Calu3 (cell line): Measurements from ENCODE around the gene SLC37A4. TPM values are rescaled to one million over a fixed set of nuclear protein-coding genes. Genes with fewer than 3 reads are reported as not detected.
"Not testable (repeated sequence)": the region's sequence is repeated elsewhere in the genome, so short reads cannot be mapped to it uniquely, and the experiment has no call there.

Experiments
- BruUV-seq: library from RNA; stranded (reverse); fragments of 400-500 nt; replicated peaks from 2 replicates; lab custom pipeline; 2021; lab: Mats Ljungman, UMichigan
- CTCF ChIA-PET: fragments of 300-600 bp; sonication (Branson Sonifier 250); formaldehyde crosslinking; loops from one replicate; lab custom pipeline; 2022; ENCODE audit warnings: antibody characterized with exemption; lab: Charles Lee
- DNase-seq: peaks from one replicate; pipeline ENCODE4 v3.0.0; 2022
- H3K27ac Mint-ChIP-seq: one replicate; pipeline ENCODE4 v1.8.0; 2022; ENCODE audit warnings: mixed read lengths; ENCODE audit not compliant: unreplicated experiment
- H3K27me3 Mint-ChIP-seq: one replicate; pipeline ENCODE4 v1.8.0; 2022; ENCODE audit warnings: mixed read lengths; ENCODE audit not compliant: unreplicated experiment
- H3K36me3 Mint-ChIP-seq: one replicate; pipeline ENCODE4 v1.8.0; 2022; ENCODE audit warnings: mild to moderate bottlenecking, moderate library complexity, mixed read lengths; ENCODE audit not compliant: insufficient read depth, unreplicated experiment
- H3K4me1 Mint-ChIP-seq: one replicate; pipeline ENCODE4 v1.8.0; 2022; ENCODE audit warnings: mild to moderate bottlenecking, low read depth, mixed read lengths; ENCODE audit not compliant: unreplicated experiment
- H3K4me3 Mint-ChIP-seq: one replicate; pipeline ENCODE4 v1.8.0; 2022; ENCODE audit warnings: mild to moderate bottlenecking, low read depth, moderate library complexity, mixed read lengths; ENCODE audit not compliant: unreplicated experiment
- H3K9me3 Mint-ChIP-seq: one replicate; pipeline ENCODE4 v1.8.0; 2022; ENCODE audit warnings: low read depth, mixed read lengths; ENCODE audit not compliant: unreplicated experiment
- intact Hi-C: fragments of 100-400 bp; cut with micrococcal nuclease; formaldehyde crosslinking; loops from one replicate; pipeline ENCODE4 v1.10.0; 2022; ENCODE audit not compliant: unreplicated experiment
- total RNA-seq: library from RNA; stranded (reverse); gene quantifications from 2 replicates; pipeline ENCODE4 v1.2.3, GENCODE V29; 2022
- TF ChIP-seq, protein P1 (sequence below): fragments of 200-600 bp; IDR thresholded peaks from one replicate; pipeline ENCODE4 v1.8.0; 2022; ENCODE audit warnings: antibody characterized with exemption; ENCODE audit not compliant: unreplicated experiment

The SLC37A4 gene
- total RNA-seq, 1 experiment from 2014 or later: 21.2 TPM

GRCh38 chr11:119041821-119042514, 11.3 kb upstream of the SLC37A4 start:
- Mint-ChIP-seq H3K27me3 (no peaks in the 10 kb centered on the region), H3K27ac (no peak overlapping the region), H3K4me3 (no peak overlapping the region), H3K9me3 (no peaks in the 10 kb centered on the region), H3K36me3 (peaks cover 25% of the 10 kb centered on the region), H3K4me1 (no peaks in the 10 kb centered on the region)
- TF ChIP-seq, protein P1, sequence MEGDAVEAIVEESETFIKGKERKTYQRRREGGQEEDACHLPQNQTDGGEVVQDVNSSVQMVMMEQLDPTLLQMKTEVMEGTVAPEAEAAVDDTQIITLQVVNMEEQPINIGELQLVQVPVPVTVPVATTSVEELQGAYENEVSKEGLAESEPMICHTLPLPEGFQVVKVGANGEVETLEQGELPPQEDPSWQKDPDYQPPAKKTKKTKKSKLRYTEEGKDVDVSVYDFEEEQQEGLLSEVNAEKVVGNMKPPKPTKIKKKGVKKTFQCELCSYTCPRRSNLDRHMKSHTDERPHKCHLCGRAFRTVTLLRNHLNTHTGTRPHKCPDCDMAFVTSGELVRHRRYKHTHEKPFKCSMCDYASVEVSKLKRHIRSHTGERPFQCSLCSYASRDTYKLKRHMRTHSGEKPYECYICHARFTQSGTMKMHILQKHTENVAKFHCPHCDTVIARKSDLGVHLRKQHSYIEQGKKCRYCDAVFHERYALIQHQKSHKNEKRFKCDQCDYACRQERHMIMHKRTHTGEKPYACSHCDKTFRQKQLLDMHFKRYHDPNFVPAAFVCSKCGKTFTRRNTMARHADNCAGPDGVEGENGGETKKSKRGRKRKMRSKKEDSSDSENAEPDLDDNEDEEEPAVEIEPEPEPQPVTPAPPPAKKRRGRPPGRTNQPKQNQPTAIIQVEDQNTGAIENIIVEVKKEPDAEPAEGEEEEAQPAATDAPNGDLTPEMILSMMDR: no peak
- intact Hi-C loops: no loop called here
- no peak for DNase-seq
- no TSS peak for BruUV-seq
- CTCF ChIA-PET: interaction anchor here (0.7 to 1.2 kb wide), 3 partner anchors 9 to 924 kb away, joined by 4 to 5 read pairs (median 4); partner anchors contain the start of gene SLC37A4

- H3K27ac Mint-ChIP-seq, intact Hi-C loops, H3K27me3 Mint-ChIP-seq, CTCF ChIA-PET, H3K4me1 Mint-ChIP-seq, DNase-seq, H3K36me3 Mint-ChIP-seq, H3K4me3 Mint-ChIP-seq, H3K9me3 Mint-ChIP-seq, BruUV-seq: not testable (repeated sequence)
Measured at GRCh38 chr11:119039471-119039870, 8.8 kb upstream of the SLC37A4 start.

- no peaks in the 10 kb centered on the region for H3K27me3 Mint-ChIP-seq
- H3K4me3 Mint-ChIP-seq: no peak overlapping the region
- H3K36me3 Mint-ChIP-seq: no peaks in the 10 kb centered on the region
- no peak overlapping the region for H3K27ac Mint-ChIP-seq
- intact Hi-C loops: no loop called here
- no peaks in the 10 kb centered on the region for H3K4me1 Mint-ChIP-seq
- DNase-seq: no peak
- TF ChIP-seq, protein P1: no peak
- no TSS peak for BruUV-seq
- no peaks in the 10 kb centered on the region for H3K9me3 Mint-ChIP-seq
- CTCF ChIA-PET: no interaction called here
Measured at GRCh38 chr11:119038884-119039283, 8.2 kb upstream of the SLC37A4 start.

DNA sequence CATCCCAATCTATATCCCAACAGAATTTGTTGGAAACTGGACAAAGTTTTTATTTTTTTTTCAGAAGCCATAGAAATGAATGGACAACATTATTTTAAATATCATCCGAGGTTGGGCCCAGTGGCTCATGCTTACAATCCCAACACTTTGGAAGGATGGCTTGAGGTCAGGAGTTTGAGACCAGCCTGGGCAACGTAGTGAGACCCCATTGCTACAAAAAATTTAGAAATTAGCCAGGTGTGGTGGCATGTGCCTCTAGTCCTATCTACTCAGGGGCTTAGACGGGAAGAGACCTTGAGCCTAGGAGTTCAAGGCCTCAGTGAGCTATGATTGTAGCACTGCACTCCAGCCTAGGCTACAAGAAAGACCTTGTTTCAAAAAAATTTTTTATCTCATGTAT, 4.1 kb upstream of the SLC37A4 start:
- intact Hi-C loops: no loop called here
- Mint-ChIP-seq H3K27ac (no peak overlapping the region), H3K4me1 (peaks cover 2% of the 10 kb centered on the region), H3K36me3 (peaks cover 4% of the 10 kb centered on the region), H3K9me3 (no peaks in the 10 kb centered on the region), H3K27me3 (no peaks in the 10 kb centered on the region), H3K4me3 (no peak overlapping the region)
- no TSS peak for BruUV-seq
- TF ChIP-seq, protein P1: no peak
- no peak for DNase-seq
- CTCF ChIA-PET: no interaction called here

- H3K4me3 Mint-ChIP-seq, H3K27ac Mint-ChIP-seq, BruUV-seq, intact Hi-C loops, H3K9me3 Mint-ChIP-seq, H3K27me3 Mint-ChIP-seq, DNase-seq: not testable (repeated sequence)
- Mint-ChIP-seq H3K36me3 (peaks cover 16% of the 10 kb centered on the region), H3K4me1 (peaks cover 16% of the 10 kb centered on the region)
- CTCF ChIA-PET: interaction anchor here (0.6 to 0.7 kb wide), 6 partner anchors 9 to 1493 kb away, joined by 3 to 14 read pairs (median 5); no protein-coding TSS in a partner anchor
Measured at GRCh38 chr11:119033421-119033820, 2.7 kb upstream of the SLC37A4 start.
